IgD-negative memory B cell (primary cell): ENCODE measurements around the gene ZNF189. TPM values are rescaled to one million over a fixed set of nuclear protein-coding genes. Genes with fewer than 3 reads are reported as not detected.
A peak's percentile ranks its signal among the peaks of the same experiment; 100 is the strongest.

Experiments used
- H3K27ac Mint-ChIP-seq, 3 donors: one replicate each; pipeline ENCODE4 v1.8.0; 2020 to 2022; ENCODE audit warnings: mild to moderate bottlenecking in 3 of 3, mixed read lengths in 3 of 3, moderate library complexity in 1 of 3
- H3K27me3 Mint-ChIP-seq: one replicate; pipeline ENCODE4 v1.8.0; 2021; ENCODE audit warnings: mixed read lengths
- H3K36me3 Mint-ChIP-seq: one replicate; pipeline ENCODE4 v1.8.0; 2020; ENCODE audit warnings: mild to moderate bottlenecking, mixed read lengths
- H3K4me1 Mint-ChIP-seq, 3 donors: one replicate each; pipeline ENCODE4 v1.8.0; 2020 to 2022; ENCODE audit warnings: mixed read lengths in 3 of 3, mild to moderate bottlenecking in 1 of 3
- H3K4me3 Mint-ChIP-seq, 4 donors: one replicate each; pipeline ENCODE4 v1.8.0; 2020 to 2022; ENCODE audit warnings: mild to moderate bottlenecking in 4 of 4, mixed read lengths in 4 of 4, moderate library complexity in 3 of 4
- H3K9me3 Mint-ChIP-seq, 3 donors: one replicate each; pipeline ENCODE4 v1.8.0; 2020 to 2021; ENCODE audit warnings: mixed read lengths in 3 of 3, mild to moderate bottlenecking in 1 of 3
- polyA plus RNA-seq: library from polyadenylated mRNA; unstranded; fragments of 300-500 nt; fragmentation: Illumina TruSeq; gene quantifications from one replicate; pipeline ENCODE4 v1.2.3, GENCODE V29; 2021

Gene ZNF189
- polyA plus RNA-seq, 1 donor from 2014 or later = 3.8 TPM

DNA sequence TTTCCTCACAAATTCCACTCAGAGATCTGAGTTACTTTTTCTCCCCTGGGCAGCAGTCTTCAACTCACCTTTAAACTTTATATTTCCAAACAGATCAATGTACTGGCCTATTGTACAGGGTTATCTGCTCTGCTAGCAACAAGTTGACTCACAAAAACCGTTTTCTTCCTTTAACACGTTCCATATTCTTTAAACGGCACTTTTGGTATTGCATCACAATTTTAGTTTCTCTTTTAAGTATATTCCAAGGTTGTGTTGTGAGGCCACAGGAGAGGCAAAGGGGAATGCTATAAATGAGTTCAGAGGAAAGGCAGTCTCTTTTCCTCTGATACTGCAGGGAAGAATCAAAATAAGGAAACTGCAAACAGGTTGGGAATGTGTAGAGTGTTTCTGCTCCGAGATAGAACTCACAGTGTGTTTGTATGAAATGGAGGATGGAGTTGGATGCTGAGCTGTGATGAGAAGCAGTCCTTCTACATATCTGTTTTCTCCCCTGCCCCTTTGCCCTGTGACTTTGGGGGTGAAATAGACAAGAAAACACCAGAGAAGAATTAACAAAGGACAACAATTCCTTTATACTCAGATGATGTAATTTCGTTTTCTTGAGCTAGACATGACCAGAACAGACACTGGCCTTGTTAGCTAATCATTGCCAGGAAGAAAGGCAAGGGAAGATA lies 46.8 kb downstream of the ZNF189 start:
- Mint-ChIP-seq H3K27me3 (peaks cover 23% of the 10 kb centered on the region), H3K36me3 (no peaks in the 10 kb centered on the region), H3K4me3 (no peak overlapping the region), H3K4me1 (peaks cover 0 to 10% (median 2%) of the 10 kb centered on the region in 3 donors), H3K9me3 (no peaks in the 10 kb centered on the region), H3K27ac (no peak overlapping the region)

GRCh38 chr9:101446732-101447131 lies 48.1 kb downstream of the ZNF189 start:
- peak overlapping the region in 1 of 4 donors; percentile 43 for H3K4me3 Mint-ChIP-seq
- no peaks in the 10 kb centered on the region for H3K9me3 Mint-ChIP-seq
- peaks cover 22% of the 10 kb centered on the region for H3K27me3 Mint-ChIP-seq
- no peak overlapping the region for H3K27ac Mint-ChIP-seq
- no peaks in the 10 kb centered on the region for H3K36me3 Mint-ChIP-seq
- H3K4me1 Mint-ChIP-seq = peaks cover 0 to 10% (median 2%) of the 10 kb centered on the region in 3 donors

DNA sequence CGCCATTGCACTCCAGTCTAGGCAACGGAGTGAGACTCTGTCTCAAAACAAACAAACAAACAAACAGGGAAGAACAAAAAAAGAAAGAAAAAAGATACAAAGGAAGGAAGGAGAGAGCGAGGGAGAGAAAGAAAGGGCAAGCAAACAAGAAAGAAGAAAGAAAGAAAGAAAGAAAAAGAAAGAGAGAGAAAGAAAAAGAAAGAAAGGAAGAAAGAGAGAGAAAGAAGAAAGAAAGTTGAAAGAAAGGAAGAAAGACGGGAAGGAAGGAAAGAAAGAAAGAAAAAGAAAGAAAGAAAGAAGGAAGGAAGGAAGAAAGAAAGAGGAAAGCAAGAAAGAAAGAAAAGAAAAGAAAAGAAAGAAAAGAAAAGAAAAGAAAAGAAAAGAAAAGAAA lies 50.0 kb downstream of the ZNF189 start:
- H3K4me3 Mint-ChIP-seq = peak overlapping the region; percentile 61 to 93 (median 86)
- H3K9me3 Mint-ChIP-seq = peaks cover 3 to 8% (median 4%) of the 10 kb centered on the region in 3 donors
- H3K4me1 Mint-ChIP-seq = peaks cover 0 to 10% (median 2%) of the 10 kb centered on the region in 3 donors
- no peaks in the 10 kb centered on the region for H3K36me3 Mint-ChIP-seq
- peaks cover 18% of the 10 kb centered on the region for H3K27me3 Mint-ChIP-seq
- peak overlapping the region in 1 of 3 donors; percentile 32 for H3K27ac Mint-ChIP-seq

- Mint-ChIP-seq H3K4me3 (peak overlapping the region; percentile 61 to 93 (median 86)), H3K36me3 (no peaks in the 10 kb centered on the region), H3K27me3 (peaks cover 18% of the 10 kb centered on the region), H3K27ac (no peak overlapping the region), H3K9me3 (peaks cover 3 to 8% (median 4%) of the 10 kb centered on the region in 3 donors), H3K4me1 (peaks cover 0 to 10% (median 2%) of the 10 kb centered on the region in 3 donors)
Observed at GRCh38 chr9:101449071-101449721, 50.5 kb downstream of the ZNF189 start.

DNA sequence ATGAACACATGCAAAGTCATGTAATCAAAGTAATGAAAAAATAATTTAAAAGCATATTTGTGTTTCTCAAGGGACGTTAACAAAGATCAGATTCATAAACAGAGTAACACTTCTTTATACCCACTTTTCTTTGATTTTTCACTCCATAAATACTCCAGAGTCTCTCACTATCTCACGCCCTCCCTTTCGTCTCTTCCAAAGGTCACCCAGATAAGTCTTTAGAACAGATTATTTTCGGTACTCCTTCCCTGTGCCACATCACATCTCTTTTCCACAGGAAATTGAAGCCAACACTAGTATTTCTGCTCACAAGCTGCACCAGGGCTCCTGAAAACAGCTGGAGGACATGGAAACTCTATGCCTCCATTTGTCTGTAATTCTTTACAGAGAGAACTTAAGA lies 52.3 kb downstream of the ZNF189 start:
- Mint-ChIP-seq H3K9me3 (peaks cover 3 to 8% (median 4%) of the 10 kb centered on the region in 3 donors), H3K4me3 (no peak overlapping the region), H3K4me1 (peaks cover 0 to 7% (median 2%) of the 10 kb centered on the region in 3 donors), H3K27me3 (peaks cover 10% of the 10 kb centered on the region), H3K36me3 (no peaks in the 10 kb centered on the region), H3K27ac (no peak overlapping the region)

GRCh38 chr9:101451498-101451897 lies 52.8 kb downstream of the ZNF189 start:
- Mint-ChIP-seq H3K9me3 (peaks cover 3 to 8% (median 4%) of the 10 kb centered on the region in 3 donors), H3K27ac (no peak overlapping the region), H3K4me1 (peaks cover 0 to 7% (median 2%) of the 10 kb centered on the region in 3 donors), H3K36me3 (no peaks in the 10 kb centered on the region), H3K4me3 (no peak overlapping the region), H3K27me3 (peaks cover 8% of the 10 kb centered on the region)

- Mint-ChIP-seq H3K4me1 (peaks cover 0 to 4% (median 2%) of the 10 kb centered on the region in 3 donors), H3K9me3 (peaks cover 3 to 8% (median 4%) of the 10 kb centered on the region in 3 donors), H3K27ac (no peak overlapping the region), H3K27me3 (peaks cover 5% of the 10 kb centered on the region), H3K36me3 (no peaks in the 10 kb centered on the region), H3K4me3 (no peak overlapping the region)
Observed at GRCh38 chr9:101453776-101454570, 55.3 kb downstream of the ZNF189 start.

DNA sequence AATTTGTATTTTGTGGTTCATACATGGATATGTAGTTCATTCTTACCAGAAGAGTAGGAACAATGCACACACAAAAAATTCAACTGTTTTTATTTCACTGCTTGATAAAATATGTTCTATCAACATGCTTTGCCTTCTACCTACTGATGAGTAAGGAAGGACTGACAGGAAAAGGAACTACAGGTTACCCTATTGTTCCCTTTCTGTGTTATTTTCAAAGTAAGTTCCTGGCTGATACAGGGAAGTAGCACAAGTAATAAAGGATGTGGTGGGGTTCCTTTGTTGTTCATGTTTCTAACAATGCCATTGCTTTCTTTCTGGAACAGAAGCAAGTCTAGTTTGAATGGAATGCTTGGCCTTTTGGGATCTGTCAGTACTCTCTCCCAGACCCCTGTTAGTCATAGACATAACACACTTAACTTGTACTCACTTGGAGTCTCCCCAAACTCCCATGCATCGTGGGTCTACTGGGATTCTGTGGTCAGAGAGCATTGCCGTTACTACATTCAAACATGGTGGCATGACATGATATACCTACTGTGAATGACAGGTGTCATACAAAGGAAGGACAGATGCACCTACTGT lies 57.1 kb downstream of the ZNF189 start:
- Mint-ChIP-seq H3K4me1 (no peaks in the 10 kb centered on the region), H3K36me3 (no peaks in the 10 kb centered on the region), H3K27me3 (no peaks in the 10 kb centered on the region), H3K9me3 (peaks cover 3 to 8% (median 4%) of the 10 kb centered on the region in 3 donors), H3K4me3 (no peak overlapping the region), H3K27ac (no peak overlapping the region)

- Mint-ChIP-seq H3K9me3 (peaks cover 3 to 8% (median 4%) of the 10 kb centered on the region in 3 donors), H3K4me3 (no peak overlapping the region), H3K27ac (no peak overlapping the region), H3K36me3 (no peaks in the 10 kb centered on the region), H3K4me1 (no peaks in the 10 kb centered on the region), H3K27me3 (no peaks in the 10 kb centered on the region)
Observed at GRCh38 chr9:101457003-101457402, 58.4 kb downstream of the ZNF189 start.

- no peaks in the 10 kb centered on the region for H3K36me3 Mint-ChIP-seq
- no peaks in the 10 kb centered on the region for H3K9me3 Mint-ChIP-seq
- H3K27me3 Mint-ChIP-seq = peaks cover under 1% of the 10 kb centered on the region
- no peak overlapping the region for H3K4me3 Mint-ChIP-seq
- no peaks in the 10 kb centered on the region for H3K4me1 Mint-ChIP-seq
- no peak overlapping the region for H3K27ac Mint-ChIP-seq
Observed at GRCh38 chr9:101458963-101459631, 60.4 kb downstream of the ZNF189 start.

Other genes starting within 250 kb of the ZNF189 start
- not detected for gene BAAT, start 13.8 kb upstream of the ZNF189 start, polyA plus RNA-seq
- 14.4 TPM for gene MRPL50, start 233 bp upstream of the ZNF189 start, polyA plus RNA-seq
- 0.31 TPM for gene ALDOB, start 36.9 kb downstream of the ZNF189 start, polyA plus RNA-seq
- gene RNF20, start 135.0 kb downstream of the ZNF189 start, polyA plus RNA-seq = 43.6 TPM
- gene PPP3R2, start 196.1 kb downstream of the ZNF189 start, polyA plus RNA-seq = not detected